Osteocyte (in vitro differentiated cells): ENCODE data around the gene NOD1. TPM values are rescaled to one million over a fixed set of nuclear protein-coding genes. Genes with fewer than 3 reads are reported as not detected.

Source experiments
- DNase-seq: peaks from one replicate; pipeline ENCODE4 v3.0.0; 2021; ENCODE audit warnings: mixed read lengths; ENCODE audit not compliant: unreplicated experiment; ENCODE audit errors: extremely low spot score
- H3K27ac Mint-ChIP-seq: one replicate; pipeline ENCODE4 v1.8.0; 2021; ENCODE audit warnings: mild to moderate bottlenecking, mixed read lengths; ENCODE audit not compliant: unreplicated experiment
- H3K27me3 Mint-ChIP-seq: one replicate; pipeline ENCODE4 v1.8.0; 2021; ENCODE audit warnings: mixed read lengths; ENCODE audit not compliant: unreplicated experiment
- H3K36me3 Mint-ChIP-seq: one replicate; pipeline ENCODE4 v1.8.0; 2021; ENCODE audit warnings: mixed read lengths; ENCODE audit not compliant: unreplicated experiment
- H3K4me1 Mint-ChIP-seq: one replicate; pipeline ENCODE4 v1.8.0; 2021; ENCODE audit warnings: mixed read lengths; ENCODE audit not compliant: unreplicated experiment
- H3K4me3 Mint-ChIP-seq: one replicate; pipeline ENCODE4 v1.8.0; 2021; ENCODE audit warnings: mild to moderate bottlenecking, moderate library complexity, mixed read lengths; ENCODE audit not compliant: unreplicated experiment
- H3K9me3 Mint-ChIP-seq: one replicate; pipeline ENCODE4 v1.8.0; 2021; ENCODE audit warnings: mixed read lengths; ENCODE audit not compliant: unreplicated experiment
- CTCF ChIP-seq: fragments of 200-600 bp; sonication (generic); IDR thresholded peaks from 2 replicates; pipeline ENCODE4 v1.5.0; 2021; ENCODE audit warnings: antibody characterized with exemption, mild to moderate bottlenecking, moderate library complexity
- total RNA-seq: library from RNA; stranded (reverse); gene quantifications from 2 replicates; pipeline ENCODE4 v1.2.1, GENCODE V29; 2021

NOD1 gene
- total RNA-seq, 1 donor from 2014 or later: 7.2 TPM

GRCh38 chr7:30472081-30472783 is 6.4 kb downstream of the NOD1 start:
- TF ChIP-seq CTCF: no peak
- peaks cover 5% of the 10 kb centered on the region for H3K36me3 Mint-ChIP-seq
- H3K9me3 Mint-ChIP-seq: no peaks in the 10 kb centered on the region
- H3K27ac Mint-ChIP-seq: peak overlapping the region; percentile 59
- peaks cover 62% of the 10 kb centered on the region for H3K4me1 Mint-ChIP-seq
- DNase-seq: no peak
- no peaks in the 10 kb centered on the region for H3K27me3 Mint-ChIP-seq
- no peak overlapping the region for H3K4me3 Mint-ChIP-seq

- Mint-ChIP-seq H3K4me3 (no peak overlapping the region), H3K4me1 (peaks cover 60% of the 10 kb centered on the region)
Observed at GRCh38 chr7:30471205-30471604, 7.4 kb downstream of the NOD1 start.

GRCh38 chr7:30470771-30471170 is 7.8 kb downstream of the NOD1 start:
- no peak for TF ChIP-seq CTCF
- Mint-ChIP-seq H3K4me3 (no peak overlapping the region), H3K27ac (peak overlapping the region; percentile 91), H3K36me3 (peaks cover 5% of the 10 kb centered on the region), H3K27me3 (no peaks in the 10 kb centered on the region), H3K4me1 (peaks cover 63% of the 10 kb centered on the region), H3K9me3 (no peaks in the 10 kb centered on the region)
- no peak for DNase-seq

More at GRCh38 chr7:30471205-30471604, 7.4 kb downstream of the NOD1 start:
- DNase-seq: peak; percentile 62
- peaks cover 5% of the 10 kb centered on the region for H3K36me3 Mint-ChIP-seq
- no peaks in the 10 kb centered on the region for H3K9me3 Mint-ChIP-seq
- TF ChIP-seq CTCF: no peak
- H3K27ac Mint-ChIP-seq: peak overlapping the region; percentile 91
- no peaks in the 10 kb centered on the region for H3K27me3 Mint-ChIP-seq

GRCh38 chr7:30470163-30470770 is 8.3 kb downstream of the NOD1 start:
- peak; percentile 53 for DNase-seq
- Mint-ChIP-seq H3K27ac (peak overlapping the region; percentile 91), H3K4me1 (peaks cover 68% of the 10 kb centered on the region), H3K9me3 (no peaks in the 10 kb centered on the region), H3K27me3 (no peaks in the 10 kb centered on the region), H3K4me3 (no peak overlapping the region), H3K36me3 (peaks cover 5% of the 10 kb centered on the region)
- TF ChIP-seq CTCF: no peak

- peaks cover 72% of the 10 kb centered on the region for H3K4me1 Mint-ChIP-seq
- peak; percentile 88 for DNase-seq
- no peaks in the 10 kb centered on the region for H3K27me3 Mint-ChIP-seq
- peak overlapping the region; percentile 54 for H3K4me3 Mint-ChIP-seq
- peak; percentile 61 for TF ChIP-seq CTCF
- peaks cover 5% of the 10 kb centered on the region for H3K36me3 Mint-ChIP-seq
- H3K27ac Mint-ChIP-seq: peak overlapping the region; percentile 91
- no peaks in the 10 kb centered on the region for H3K9me3 Mint-ChIP-seq
Observed at GRCh38 chr7:30469303-30469702, 9.3 kb downstream of the NOD1 start.
